ENCODE results near the gene CCN5.
"Not testable (repeated sequence)": the region's sequence is repeated elsewhere in the genome, so short reads cannot be mapped to it uniquely, and the experiment has no call there.

Gene CCN5

GRCh38 chr20:44762466-44763140 is 47.4 kb downstream of the CCN5 start:
- FAIRE-seq, result no peak

- FAIRE-seq, result not testable (repeated sequence)
Observed at GRCh38 chr20:44763798-44764197, 48.6 kb downstream of the CCN5 start.

GRCh38 chr20:44765091-44765490 is 49.9 kb downstream of the CCN5 start:
- no peak for FAIRE-seq

GRCh38 chr20:44765701-44766347 is 50.7 kb downstream of the CCN5 start:
- FAIRE-seq, result no peak

GRCh38 chr20:44768256-44768655 is 53.1 kb downstream of the CCN5 start:
- no peak for FAIRE-seq

- no peak for FAIRE-seq
Observed at GRCh38 chr20:44768854-44769480, 53.8 kb downstream of the CCN5 start.

GRCh38 chr20:44769481-44769863 is 54.3 kb downstream of the CCN5 start:
- no peak for FAIRE-seq

GRCh38 chr20:44770484-44771171 is 55.5 kb downstream of the CCN5 start:
- FAIRE-seq, result no peak

- FAIRE-seq, result no peak
Observed at GRCh38 chr20:44771172-44771535, 56.0 kb downstream of the CCN5 start.

- FAIRE-seq, result no peak
Observed at GRCh38 chr20:44772636-44773035, 57.5 kb downstream of the CCN5 start.

GRCh38 chr20:44773070-44773829 is 58.1 kb downstream of the CCN5 start:
- FAIRE-seq, result no peak

GRCh38 chr20:44776980-44777379 is 61.8 kb downstream of the CCN5 start:
- no peak for FAIRE-seq

All from colon (tissue), 2 donors.